IMR-90 (cell line): ENCODE data around the gene LIMS2. TPM values are rescaled to one million over a fixed set of nuclear protein-coding genes. Genes with fewer than 3 reads are reported as not detected.

Source experiments
- ATAC-seq: fragments of 200-7000 bp; cut with Tn5 transposase; 2 replicates; pipeline ENCODE4 v1.9.1; 2020; ENCODE audit warnings: low read depth, mild to moderate bottlenecking, moderate library complexity
- BruUV-seq: library from RNA; stranded (reverse); fragments of 400-500 nt; replicated peaks from 2 replicates; lab custom pipeline; 2021; lab: Mats Ljungman, UMichigan
- CTCF ChIA-PET: fragments of 300-600 bp; formaldehyde crosslinking; extraction: SDS; loops from one replicate; lab custom pipeline; 2021; ENCODE audit warnings: antibody characterized with exemption; lab: Yijun Ruan, JAX
- POLR2A ChIA-PET: fragments of 300-600 bp; sonication (Branson Sonifier 250); formaldehyde crosslinking; loops from one replicate; lab custom pipeline; 2022; ENCODE audit warnings: antibody characterized with exemption; ENCODE audit not compliant: unreplicated experiment; lab: Charles Lee
- DNase-seq: peaks from one replicate; pipeline ENCODE4 v3.0.0; 2013
- H2AFZ ChIP-seq: replicated peaks from 2 replicates; pipeline ENCODE3; 2013; ENCODE audit warnings: low read length, mild to moderate bottlenecking; ENCODE audit not compliant: poor library complexity
- H2AK5ac ChIP-seq: 2 replicates; pipeline ENCODE4 v1.6.1; 2013; ENCODE audit warnings: low read depth, low read length, inconsistent platforms
- H2AK9ac ChIP-seq: replicated peaks from 2 replicates; pipeline ENCODE3; 2013; ENCODE audit warnings: mild to moderate bottlenecking, low read depth, low read length, moderate library complexity; ENCODE audit not compliant: poor library complexity
- H2BK120ac ChIP-seq: 2 replicates; pipeline ENCODE4 v1.6.1; 2013; ENCODE audit warnings: low read depth, low read length, inconsistent platforms
- H2BK15ac ChIP-seq: 3 replicates; pipeline ENCODE4 v1.6.1; 2013; ENCODE audit warnings: low read depth, low read length, inconsistent platforms
- H2BK20ac ChIP-seq: 2 replicates; pipeline ENCODE4 v1.6.1; 2013; ENCODE audit warnings: low read depth, mild to moderate bottlenecking, inconsistent platforms, low read length, moderate library complexity
- H2BK5ac ChIP-seq: 2 replicates; pipeline ENCODE4 v1.6.1; 2013; ENCODE audit warnings: mild to moderate bottlenecking, low read depth, low read length, inconsistent platforms; ENCODE audit not compliant: poor library complexity, severe bottlenecking
- H3K14ac ChIP-seq: replicated peaks from 2 replicates; pipeline ENCODE4 v1.6.1; 2013; ENCODE audit warnings: low read depth, low read length, inconsistent platforms
- H3K18ac ChIP-seq: 2 replicates; pipeline ENCODE4 v1.6.1; 2013; ENCODE audit warnings: low read depth, low read length, control low read depth
- H3K23ac ChIP-seq: 2 replicates; pipeline ENCODE4 v1.6.1; 2013; ENCODE audit warnings: low read depth, low read length, inconsistent platforms
- H3K27ac ChIP-seq: 2 replicates; pipeline ENCODE4 v1.5.1; 2013; ENCODE audit warnings: mild to moderate bottlenecking, control low read depth, low read length; ENCODE audit not compliant: insufficient read depth
- H3K27me3 ChIP-seq: 2 replicates; pipeline ENCODE4 v1.6.1; 2013; ENCODE audit warnings: low read length; ENCODE audit not compliant: control insufficient read depth, insufficient read depth
- H3K36me3 ChIP-seq: 2 replicates; pipeline ENCODE4 v1.6.1; 2013; ENCODE audit warnings: low read length, mixed read lengths; ENCODE audit not compliant: control insufficient read depth, insufficient read depth
- H3K4ac ChIP-seq: 2 replicates; pipeline ENCODE4 v1.6.1; 2013; ENCODE audit warnings: low read depth, low read length, inconsistent platforms
- H3K4me1 ChIP-seq: 2 replicates; pipeline ENCODE4 v1.6.1; 2013; ENCODE audit warnings: low read length, mixed read lengths; ENCODE audit not compliant: control insufficient read depth, insufficient read depth
- H3K4me2 ChIP-seq: 2 replicates; pipeline ENCODE4 v1.6.1; 2013; ENCODE audit warnings: low read depth, mild to moderate bottlenecking, control low read depth, low read length, moderate library complexity
- H3K4me3 ChIP-seq: 2 replicates; pipeline ENCODE4 v1.5.1; 2013; ENCODE audit warnings: low read depth, mild to moderate bottlenecking, control low read depth, low read length, moderate library complexity; ENCODE audit not compliant: insufficient read depth
- H3K56ac ChIP-seq: 2 replicates; pipeline ENCODE4 v1.6.1; 2013; ENCODE audit warnings: low read length, inconsistent platforms; ENCODE audit not compliant: insufficient read depth; ENCODE audit errors: extremely low read depth
- H3K79me1 ChIP-seq, 2 experiments: 2 replicates each; pipeline ENCODE4 v1.6.1; 2013; ENCODE audit warnings: low read length in 2 of 2, inconsistent platforms in 1 of 2, low read depth in 1 of 2
- H3K9ac ChIP-seq: 2 replicates; pipeline ENCODE4 v1.6.1; 2013; ENCODE audit warnings: low read depth, low read length, control low read depth
- H3K9me1 ChIP-seq: 2 replicates; pipeline ENCODE4 v1.6.1; 2013; ENCODE audit warnings: low read length, inconsistent platforms; ENCODE audit not compliant: insufficient read depth
- H3K9me3 ChIP-seq: 2 replicates; pipeline ENCODE4 v1.6.1; 2013; ENCODE audit warnings: low read length; ENCODE audit not compliant: control insufficient read depth, insufficient read depth
- H4K20me1 ChIP-seq: 2 replicates; pipeline ENCODE4 v1.6.1; 2013; ENCODE audit warnings: low read length, inconsistent platforms; ENCODE audit not compliant: insufficient read depth
- H4K5ac ChIP-seq: 2 replicates; pipeline ENCODE4 v1.6.1; 2013; ENCODE audit warnings: mild to moderate bottlenecking, low read depth, low read length, control low read depth
- H4K8ac ChIP-seq, 2 experiments: 2 replicates each; pipeline ENCODE4 v1.6.1; 2013; ENCODE audit warnings: low read depth in 2 of 2, low read length in 2 of 2, control low read depth in 1 of 2, inconsistent platforms in 1 of 2
- H4K91ac ChIP-seq: 2 replicates; pipeline ENCODE4 v1.6.1; 2013; ENCODE audit warnings: low read depth, low read length, inconsistent platforms; ENCODE audit not compliant: insufficient read depth
- BHLHE40 ChIP-seq: fragments of 150-350 bp; IDR thresholded peaks from 2 replicates; pipeline ENCODE4 v1.6.1; 2016; ENCODE audit warnings: mild to moderate bottlenecking, low read depth, low read length
- CHD1 ChIP-seq: IDR thresholded peaks from 2 replicates; pipeline ENCODE4 v1.6.1; 2012; ENCODE audit warnings: low read depth, low read length, improper control_type of control experiment
- CTCF ChIP-seq: conservative IDR thresholded peaks from 2 replicates; pipeline ENCODE4 v1.5.1; 2012; ENCODE audit warnings: mild to moderate bottlenecking, low read depth, low read length, improper control_type of control experiment
- ELK1 ChIP-seq: fragments of 150-350 bp; IDR thresholded peaks from 2 replicates; pipeline ENCODE4 v1.6.1; 2016; ENCODE audit warnings: low read depth, mild to moderate bottlenecking, low read length, moderate library complexity, borderline replicate concordance
- FOS ChIP-seq: fragments of 150-350 bp; IDR thresholded peaks from 2 replicates; pipeline ENCODE4 v1.6.1; 2016; ENCODE audit warnings: low read depth, low read length
- MAFK ChIP-seq: IDR thresholded peaks from 2 replicates; pipeline ENCODE4 v1.6.1; 2012; ENCODE audit warnings: low read depth, low read length, improper control_type of control experiment
- MAZ ChIP-seq: IDR thresholded peaks from 2 replicates; pipeline ENCODE4 v1.6.1; 2012; ENCODE audit warnings: low read depth, mild to moderate bottlenecking, low read length, improper control_type of control experiment, moderate library complexity, borderline replicate concordance
- NFE2L2 ChIP-seq: fragments of 150-350 bp; IDR thresholded peaks from 2 replicates; pipeline ENCODE4 v1.6.1; 2016; ENCODE audit warnings: low read depth, mild to moderate bottlenecking, low read length
- POLR2A ChIP-seq: IDR thresholded peaks from 2 replicates; pipeline ENCODE4 v1.6.1; 2012; ENCODE audit warnings: mild to moderate bottlenecking, low read depth, low read length
- RCOR1 ChIP-seq: IDR thresholded peaks from 2 replicates; pipeline ENCODE4 v1.6.1; 2012; ENCODE audit warnings: mild to moderate bottlenecking, low read length, improper control_type of control experiment; ENCODE audit not compliant: insufficient replicate concordance
- RFX5 ChIP-seq: IDR thresholded peaks from 2 replicates; pipeline ENCODE4 v1.8.0; 2012; ENCODE audit warnings: low read depth, mild to moderate bottlenecking, low read length, moderate library complexity
- SMC3 ChIP-seq: fragments of 150-350 bp; IDR thresholded peaks from 2 replicates; pipeline ENCODE4 v1.6.1; 2016; ENCODE audit warnings: low read depth, mild to moderate bottlenecking, antibody characterized with exemption, low read length, moderate library complexity
- USF2 ChIP-seq: fragments of 150-350 bp; IDR thresholded peaks from 2 replicates; pipeline ENCODE4 v1.6.1; 2017; ENCODE audit warnings: mild to moderate bottlenecking, antibody characterized with exemption, low read length, low read depth
- WGBS, 2 experiments: methylation state at CpG; one replicate each; pipeline versions ENCODE4 v1.1.5 to v1.1.7; 2013; ENCODE audit warnings: missing lambda C conversion rate in 2 of 2; ENCODE audit not compliant: insufficient read length in 1 of 2; ENCODE audit errors: extremely low coverage in 2 of 2; 5-methylcytosine and 5-hydroxymethylcytosine counted together
- dilution Hi-C: fragments of 300-500 bp; cut with HindIII; formaldehyde crosslinking; loops from one replicate; pipeline ENCODE4 v1.14.3; 2018; ENCODE audit warnings: low sequenced_read_pairs; ENCODE audit not compliant: unreplicated experiment
- in situ Hi-C: fragments of 300-500 bp; cut with MboI; formaldehyde crosslinking; loops from 3 replicates; pipeline ENCODE4 v1.14.3; 2019; ENCODE audit warnings: low sequenced_read_pairs, inconsistent platforms, mixed read lengths
- intact Hi-C: fragments of 100-400 bp; cut with micrococcal nuclease; formaldehyde crosslinking; loops from 2 replicates; pipeline ENCODE4 v1.10.0; 2022
- polyA plus RNA-seq, 3 experiments: library from polyadenylated mRNA; depleted of rRNA; stranded (reverse); fragments of >200 nt; gene quantifications; 2 replicates each; pipeline ENCODE4 v1.2.3, GENCODE V29; 2012; ENCODE audit warnings: low replicate concordance in 1 of 3
- total RNA-seq: library from RNA; depleted of rRNA; stranded (reverse); fragments of >200 nt; gene quantifications from 2 replicates; pipeline ENCODE4 v1.2.3, GENCODE V29; 2012

LIMS2 gene
- total and polyA plus RNA-seq, 2 of the 4 experiments (the other 2 are of a cell fraction), result 1.3 to 18.8 TPM

DNA sequence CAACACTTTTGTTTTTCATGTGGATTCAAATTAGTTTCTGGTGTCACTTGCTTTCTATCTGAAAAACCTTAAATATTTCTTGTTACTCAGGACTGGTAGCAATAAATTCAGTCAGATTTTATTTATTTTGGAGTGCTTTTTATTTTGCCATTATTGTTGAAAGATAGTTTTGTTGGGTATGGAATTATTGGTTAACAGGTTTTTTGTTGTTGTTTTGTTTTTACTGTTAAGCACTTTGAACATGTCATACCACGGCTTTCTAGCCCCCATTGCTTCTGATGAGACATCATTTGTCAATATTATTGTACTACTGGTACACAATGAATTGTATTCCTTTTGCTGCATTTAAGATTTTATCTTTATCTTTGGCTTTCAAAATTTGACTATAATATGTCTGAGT is 13.1 kb upstream of the LIMS2 start:
- Histone ChIP-seq H2AK9ac (no peak overlapping the region), H2BK15ac (no peak overlapping the region), H3K56ac (no peak overlapping the region), H3K4ac (no peak overlapping the region), H3K14ac (no peak overlapping the region), H4K8ac (no peak overlapping the region), H2BK20ac (no peak overlapping the region), H3K27me3 (no peaks in the 10 kb centered on the region), H2AK5ac (no peak overlapping the region), H2BK120ac (no peak overlapping the region), H3K9me3 (peaks cover 9% of the 10 kb centered on the region), H3K4me2 (no peak overlapping the region), H3K4me1 (peaks cover 4% of the 10 kb centered on the region), H2AFZ (no peak overlapping the region), H4K91ac (no peak overlapping the region), H3K36me3 (no peaks in the 10 kb centered on the region), H3K9ac (no peak overlapping the region), H4K20me1 (no peaks in the 10 kb centered on the region), H3K4me3 (no peak overlapping the region), H3K9me1 (peaks cover 5% of the 10 kb centered on the region; the same call in 1 of the 2 replicates), H3K79me1 (no peaks in the 10 kb centered on the region), H3K27ac (no peak overlapping the region), H3K23ac (no peak overlapping the region), H2BK5ac (no peak overlapping the region), H3K18ac (no peak overlapping the region), H4K5ac (no peak overlapping the region)
- TF ChIP-seq BHLHE40 (no peak), CTCF (no peak), CHD1 (no peak), RCOR1 (no peak), POLR2A (no peak), NFE2L2 (no peak), MAZ (no peak), FOS (no peak), USF2 (no peak), MAFK (no peak), ELK1 (no peak), SMC3 (no peak), RFX5 (no peak)
- in situ Hi-C loops, result no loop called here
- ChIA-PET POLR2A (no interaction called here), CTCF (no interaction called here)
- DNase-seq (no peak), ATAC-seq (no peak)
- no CpG with 5 or more reads among the region's 1 CpG for WGBS, 2 experiments
- BruUV-seq, result no TSS peak
- dilution Hi-C loops, result no loop called here
- intact Hi-C loops, result no loop called here
